Right lobe of liver (tissue), 6 donors: Measurements from ENCODE around the gene MDFI. TPM values are rescaled to one million over a fixed set of nuclear protein-coding genes. Genes with fewer than 3 reads are reported as not detected.

Source experiments
- ATAC-seq, 4 donors: fragments of 200-7000 bp; cut with Tn5 transposase; one replicate each; pipeline ENCODE4 v1.9.1; 2020; ENCODE audit warnings: mild to moderate bottlenecking in 4 of 4, moderate library complexity in 4 of 4
- DNase-seq, 3 donors: peaks; one replicate each; pipeline ENCODE4 v3.0.0-alpha.2; 2020
- H3K27ac ChIP-seq, 3 donors: fragments of 200-600 bp; one replicate each; pipeline ENCODE4 v1.8.0; 2022
- H3K27me3 ChIP-seq, 2 donors: fragments of 200-600 bp; one replicate each; pipeline ENCODE4 v1.8.0; 2022
- H3K36me3 ChIP-seq, 4 donors: fragments of 200-600 bp; sonication (generic) in 1 of 4; one replicate each; pipeline versions ENCODE4 v1.5.1 to v1.8.0; 2017 to 2022; ENCODE audit warnings: control low read depth in 1 of 4
- H3K4me1 ChIP-seq, 4 donors: fragments of 200-600 bp; sonication (generic) in 1 of 4; one replicate each; pipeline versions ENCODE4 v1.5.1 to v1.8.0; 2017 to 2022; ENCODE audit warnings: control low read depth in 1 of 4
- H3K4me3 ChIP-seq, 3 donors: fragments of 200-600 bp; one replicate each; pipeline ENCODE4 v1.8.0; 2022
- H3K9me3 ChIP-seq, 4 donors: fragments of 200-600 bp; sonication (generic) in 1 of 4; one replicate each; pipeline versions ENCODE4 v1.5.1 to v1.8.0; 2017 to 2022; ENCODE audit warnings: control low read depth in 1 of 4
- CTCF ChIP-seq, 4 donors: fragments of 200-600 bp in 3 of 4; fragments of 450-650 bp in 1 of 4; IDR thresholded peaks; one replicate each; pipeline versions ENCODE4 v1.5.1 to v1.8.0; 2016 to 2022; ENCODE audit warnings: antibody characterized with exemption in 4 of 4, mild to moderate bottlenecking in 2 of 4
- POLR2A ChIP-seq: fragments of 450-650 bp; IDR thresholded peaks from one replicate; pipeline ENCODE4 v1.6.1; 2017; ENCODE audit warnings: antibody characterized with exemption, mild to moderate bottlenecking
- WGBS: methylation state at CpG from one replicate; pipeline ENCODE4 v1.1.6; 2018; ENCODE audit warnings: low coverage, low lambda C conversion rate; ENCODE audit not compliant: insufficient coverage; ENCODE audit errors: missing lambda C conversion rate; 5-methylcytosine and 5-hydroxymethylcytosine counted together
- intact Hi-C, 2 donors: fragments of 100-400 bp; cut with DNase I; formaldehyde crosslinking; loops; one replicate each; pipeline versions ENCODE4 v1.11.2 to v1.14.1; 2022
- total RNA-seq, 6 experiments: library from RNA; depleted of rRNA in 2 of 6; stranded (reverse); fragments of >200 nt in 2 of 6; fragmentation: NEBNext Ultra II Directional in 3 of 6; extraction: Animal tissue kit (Norgen Biotek cat#: 25700) in 3 of 6; gene quantifications; one replicate each; pipeline versions ENCODE4 v1.1.0 to v1.2.4, GENCODE V29; 2016 to 2023
- donor health status: DM: no; HTN: yes; CAD: no.
- donor health status: DM: no; HTN: no; CAD: no.
- donor health status: DM: no; HTN: no; CAD: no.
- donor health status: DM: no; HTN: yes; CAD: no.
- donor health status: DM: no; HTN: yes; CAD: no.

The MDFI gene
- total RNA-seq, 6 experiments from 2014 or later = 0.29 to 2.4 (median 1.1) TPM; not detected in 3

DNA sequence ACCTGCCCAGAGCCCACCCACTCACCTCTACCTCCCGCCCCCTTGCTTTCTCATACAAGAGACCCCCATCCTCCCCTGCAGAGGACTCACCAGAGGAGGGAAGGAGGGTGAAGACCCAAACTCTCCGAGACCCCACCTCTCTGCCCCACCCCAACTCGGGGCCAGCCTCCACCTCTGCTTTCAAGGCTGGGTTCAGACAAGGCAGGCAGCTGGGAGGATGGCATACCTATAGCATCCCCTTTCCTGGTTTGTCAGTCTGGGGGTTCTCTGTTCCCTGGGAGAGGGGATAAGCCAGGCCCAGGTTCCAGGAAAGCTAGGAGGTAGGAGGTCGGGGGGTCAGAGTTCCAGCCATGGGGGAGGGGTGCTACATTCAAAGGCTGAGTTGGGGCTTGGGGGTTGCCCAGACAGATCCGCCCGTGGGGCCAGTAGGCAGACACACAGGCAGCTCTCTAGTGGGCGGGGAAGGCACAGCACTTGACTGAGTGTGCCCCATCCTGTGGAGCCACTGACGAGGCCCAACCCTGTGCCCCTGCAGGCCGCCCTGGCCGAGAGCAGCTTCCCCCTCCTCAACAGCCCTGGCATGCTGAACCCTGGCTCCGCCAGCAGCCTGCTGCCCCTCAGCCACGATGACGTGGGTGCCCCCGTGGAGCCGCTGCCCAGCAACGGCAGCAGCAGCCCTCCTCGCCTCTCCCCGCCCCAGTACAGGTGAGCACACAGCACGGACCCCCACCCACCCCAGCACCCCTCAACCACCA lies 40.8 kb upstream of the MDFI start:
- Histone ChIP-seq H3K27me3 (no peaks in the 10 kb centered on the region), H3K36me3 (peaks cover 0 to 23% (median 0%) of the 10 kb centered on the region in 4 donors), H3K9me3 (no peaks in the 10 kb centered on the region), H3K27ac (no peak overlapping the region), H3K4me3 (no peak overlapping the region), H3K4me1 (no peaks in the 10 kb centered on the region)
- 67% methylated on average over 2 of the region's 19 CpGs for WGBS
- DNase-seq = peak in 2 of 3 donors; percentile 16 to 48
- TF ChIP-seq CTCF (IDR thresholded peaks at IDR 0.05) (no peak), POLR2A (no peak)
- intact Hi-C loops = loop anchor here in 1 of 2 donors (10.0 kb wide), 1 partner anchor 173 kb away; no protein-coding TSS in a partner anchor
- ATAC-seq = no peak

GRCh38 chr6:41598670-41599014 lies 39.6 kb upstream of the MDFI start:
- TF ChIP-seq CTCF (IDR thresholded peaks at IDR 0.05) (no peak), POLR2A (no peak)
- H3K4me3 ChIP-seq = no peak overlapping the region
- H3K36me3 ChIP-seq = peaks cover 0 to 23% (median 0%) of the 10 kb centered on the region in 4 donors
- no peaks in the 10 kb centered on the region for H3K9me3 ChIP-seq
- intact Hi-C loops = loop anchor here in 1 of 2 donors (10.0 kb wide), 1 partner anchor 174 kb away; no protein-coding TSS in a partner anchor
- peaks cover 0 to 5% (median 0%) of the 10 kb centered on the region in 4 donors for H3K4me1 ChIP-seq
- peak in 1 of 3 donors; percentile 17 for DNase-seq
- H3K27ac ChIP-seq = no peak overlapping the region
- no peaks in the 10 kb centered on the region for H3K27me3 ChIP-seq
- WGBS = 67% methylated on average over 1 of the region's 8 CpGs
- no peak for ATAC-seq

DNA sequence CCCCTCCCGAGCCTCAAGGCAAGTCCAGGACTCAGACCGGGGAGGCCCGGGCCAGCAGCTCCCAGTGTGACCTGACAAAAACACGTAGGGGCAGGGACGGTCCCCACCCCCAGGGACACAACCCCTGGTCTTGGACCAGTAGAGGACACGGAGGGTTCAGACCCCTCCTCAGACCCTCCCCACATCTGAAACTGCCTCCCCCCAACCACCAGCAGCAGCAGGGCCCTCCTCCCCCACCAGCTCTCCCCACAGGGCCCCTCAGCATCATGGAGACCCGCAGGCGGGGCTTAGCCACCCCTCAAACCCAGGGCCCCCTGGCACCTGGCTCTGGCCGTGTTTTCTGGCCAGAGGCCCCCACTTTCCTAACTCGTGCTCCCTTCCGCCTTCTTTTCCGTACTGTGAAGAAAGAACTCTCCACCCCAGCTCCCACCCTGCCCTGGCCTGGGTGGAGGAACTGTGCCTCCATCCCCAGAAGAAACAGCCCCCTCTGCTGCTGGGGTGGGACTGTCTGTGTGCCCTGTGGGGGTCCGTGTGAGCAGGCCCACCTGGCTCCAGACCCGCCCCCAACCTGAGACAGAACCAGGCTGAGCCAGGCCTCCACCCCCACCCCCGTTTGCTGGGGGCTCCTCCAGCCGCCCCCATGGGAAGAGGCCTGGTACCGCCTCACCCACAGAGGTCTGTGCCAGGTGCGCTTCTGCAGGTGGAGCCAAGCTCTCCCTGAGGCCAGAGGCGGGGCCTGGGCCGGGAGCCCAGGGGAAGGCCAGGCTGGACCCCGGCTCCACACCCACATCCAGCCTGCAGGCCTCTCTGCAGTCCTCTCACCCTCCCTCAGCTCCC lies 39.0 kb upstream of the MDFI start:
- H3K4me3 ChIP-seq = no peak overlapping the region

More for the DNA sequence above, 39.0 kb upstream of the MDFI start:
- intact Hi-C loops = loop anchor here in 1 of 2 donors (10.0 kb wide), 1 partner anchor 174 kb away; no protein-coding TSS in a partner anchor
- DNase-seq (peak in 1 of 3 donors; percentile 54), ATAC-seq (peak in 1 of 4 donors; percentile 4)
- Histone ChIP-seq H3K36me3 (peaks cover 0 to 23% (median 0%) of the 10 kb centered on the region in 4 donors), H3K27ac (no peak overlapping the region), H3K4me1 (peaks cover 0 to 5% (median 0%) of the 10 kb centered on the region in 4 donors), H3K27me3 (no peaks in the 10 kb centered on the region), H3K9me3 (no peaks in the 10 kb centered on the region)
- 82% methylated on average over 3 of the region's 21 CpGs for WGBS
- no peak for TF ChIP-seq POLR2A
- TF ChIP-seq CTCF (IDR thresholded peaks at IDR 0.05) = no peak
